ENCODE data around the gene MAG. TPM values are rescaled to one million over a fixed set of nuclear protein-coding genes. Genes with fewer than 3 reads are reported as not detected.

MAG gene
- total RNA-seq, 1 experiment from 2014 or later: 0.17 TPM

DNA sequence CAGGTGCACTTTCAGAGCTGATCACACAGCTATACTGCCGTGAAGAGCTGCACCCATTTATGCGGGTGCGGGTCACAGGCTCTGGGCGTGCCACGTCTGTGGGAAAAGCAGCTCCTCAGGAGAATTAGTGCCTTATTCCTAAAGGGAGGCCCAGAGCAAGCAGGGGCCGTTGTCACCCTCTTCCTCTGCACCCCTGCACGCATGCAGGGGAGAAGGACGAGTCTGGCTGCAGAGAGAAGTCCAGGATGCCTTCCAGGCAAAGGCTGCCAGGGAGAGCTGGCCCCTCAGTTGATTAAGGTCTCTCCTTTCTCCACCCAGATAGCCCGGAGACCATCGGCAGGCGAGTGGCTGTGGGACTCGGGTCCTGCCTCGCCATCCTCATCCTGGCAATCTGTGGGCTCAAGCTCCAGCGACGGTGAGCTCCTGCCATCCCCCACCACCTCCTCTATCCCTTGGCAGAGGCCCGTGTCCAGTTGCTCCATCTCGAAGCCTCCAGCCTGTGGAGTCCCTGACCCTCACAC, 52.6 kb downstream of the MAG start:
- intact Hi-C loops (cut with micrococcal nuclease): no loop called here
- Histone ChIP-seq H3K4me3 (replicated peaks in 1 of 2; ENCODE audit: low read depth in 1 of 2, low read length in 2 of 2) (no peak overlapping the region), H3K9ac (ENCODE audit: low read length) (no peak overlapping the region), H4K20me1 (ENCODE audit: insufficient read depth) (no peaks in the 10 kb centered on the region), H3K79me2 (ENCODE audit: insufficient read depth, low read length) (no peaks in the 10 kb centered on the region), H3K9me2 (ENCODE audit: insufficient read depth) (no peaks in the 10 kb centered on the region), H3K36me3 (ENCODE audit: control insufficient read depth in 1 of 2, insufficient read depth in 2 of 2, low read length in 2 of 2) (no peaks in the 10 kb centered on the region), H3K9me3 (ENCODE audit: control insufficient read depth in 1 of 2, insufficient read depth in 1 of 2, low read depth in 1 of 2, low read length in 2 of 2) (no peaks in the 10 kb centered on the region), H3K4me1 (ENCODE audit: control insufficient read depth in 1 of 2, insufficient read depth in 2 of 2, low read length in 2 of 2) (no peaks in the 10 kb centered on the region), H3K27me3 (ENCODE audit: insufficient read depth, low read length) (no peaks in the 10 kb centered on the region), H2AFZ (ENCODE audit: low read depth, low read length, poor library complexity, severe bottlenecking) (no peak overlapping the region), H3K27ac (ENCODE audit: low read depth, low read length) (no peak overlapping the region), H3K4me2 (ENCODE audit: low read length) (no peak overlapping the region)
- POLR2A ChIA-PET: no interaction called here
- no peak for TF ChIP-seq EZH2 (IDR thresholded peaks at IDR 0.05)
- no peak for TF ChIP-seq POLR2A (IDR thresholded peaks at IDR 0.05; ENCODE audit: borderline replicate concordance, extremely low read depth, insufficient read depth, insufficient read length)
- TF ChIP-seq, protein P1, sequence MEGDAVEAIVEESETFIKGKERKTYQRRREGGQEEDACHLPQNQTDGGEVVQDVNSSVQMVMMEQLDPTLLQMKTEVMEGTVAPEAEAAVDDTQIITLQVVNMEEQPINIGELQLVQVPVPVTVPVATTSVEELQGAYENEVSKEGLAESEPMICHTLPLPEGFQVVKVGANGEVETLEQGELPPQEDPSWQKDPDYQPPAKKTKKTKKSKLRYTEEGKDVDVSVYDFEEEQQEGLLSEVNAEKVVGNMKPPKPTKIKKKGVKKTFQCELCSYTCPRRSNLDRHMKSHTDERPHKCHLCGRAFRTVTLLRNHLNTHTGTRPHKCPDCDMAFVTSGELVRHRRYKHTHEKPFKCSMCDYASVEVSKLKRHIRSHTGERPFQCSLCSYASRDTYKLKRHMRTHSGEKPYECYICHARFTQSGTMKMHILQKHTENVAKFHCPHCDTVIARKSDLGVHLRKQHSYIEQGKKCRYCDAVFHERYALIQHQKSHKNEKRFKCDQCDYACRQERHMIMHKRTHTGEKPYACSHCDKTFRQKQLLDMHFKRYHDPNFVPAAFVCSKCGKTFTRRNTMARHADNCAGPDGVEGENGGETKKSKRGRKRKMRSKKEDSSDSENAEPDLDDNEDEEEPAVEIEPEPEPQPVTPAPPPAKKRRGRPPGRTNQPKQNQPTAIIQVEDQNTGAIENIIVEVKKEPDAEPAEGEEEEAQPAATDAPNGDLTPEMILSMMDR (IDR thresholded peaks at IDR 0.05 in 2 of 3, conservative IDR thresholded peaks at IDR 0.05 in 1 of 3; ENCODE audit: borderline replicate concordance in 1 of 3, insufficient read depth in 1 of 3, low read depth in 2 of 3, low read length in 2 of 3): no peak
- no peak for TF ChIP-seq RAD21 (IDR thresholded peaks at IDR 0.05; ENCODE audit: low read depth)
- TF ChIP-seq JUND (IDR thresholded peaks at IDR 0.05): no peak
- no peak for TF ChIP-seq EGR1 (IDR thresholded peaks at IDR 0.05; ENCODE audit: low read depth)
- no peak for TF ChIP-seq EZH2phosphoT487 (IDR thresholded peaks at IDR 0.05; ENCODE audit: borderline replicate concordance)
- TF ChIP-seq FOSL1 (IDR thresholded peaks at IDR 0.05; ENCODE audit: low read depth): no peak
- TF ChIP-seq TCF7L2 (IDR thresholded peaks at IDR 0.05; ENCODE audit: borderline replicate concordance, extremely low read depth, insufficient read depth, insufficient read length): no peak
- RAD21 ChIA-PET (ENCODE audit: low non-redundant PET in 1 of 2, low total read pairs in 2 of 2, uncharacterized antibody in 2 of 2, unreplicated experiment in 2 of 2): interaction anchor here in 1 of 2 experiments (1.3 kb wide), 1 partner anchor 124 kb away, joined by 5 read pairs; no protein-coding TSS in a partner anchor
- BruUV-seq (replicated peaks): no TSS peak
- ATAC-seq: no peak
- DNase-seq (ENCODE audit: low read depth, low spot score): no peak
- CTCF ChIA-PET: interaction anchor here (1.4 kb wide), 1 partner anchor 151 kb away, joined by 3 read pairs; no protein-coding TSS in a partner anchor

All from HCT116 (cell line).